Measurements from ENCODE around the gene BRINP3.

The BRINP3 gene

GRCh38 chr1:190391582-190391981, 86.1 kb downstream of the BRINP3 start:
- no peak overlapping the region for H3K9ac ChIP-seq (ENCODE audit: low read length)
- H2BK12ac ChIP-seq (ENCODE audit: low read length), result no peak overlapping the region
- no peak overlapping the region for H3K4me3 ChIP-seq (ENCODE audit: low read depth, low read length)
- no peak overlapping the region for H3K4me2 ChIP-seq (ENCODE audit: low read length)
- H3K18ac ChIP-seq (ENCODE audit: low read length), result no peak overlapping the region
- no CpG with 5 or more reads among the region's 6 CpGs for WGBS (ENCODE audit: extremely low coverage, insufficient coverage, insufficient read length)
- H3K23ac ChIP-seq (ENCODE audit: low read length), result no peak overlapping the region
- no peaks in the 10 kb centered on the region for H3K4me1 ChIP-seq (ENCODE audit: control insufficient read depth in 1 of 2, insufficient read depth in 2 of 2, low read length in 2 of 2)
- no peaks in the 10 kb centered on the region for H3K9me3 ChIP-seq (ENCODE audit: insufficient read depth, low read depth, low read length)
- H3K4ac ChIP-seq (ENCODE audit: low read depth, low read length), result no peak overlapping the region
- no peak for DNase-seq
- no peak overlapping the region for H2AK5ac ChIP-seq (ENCODE audit: low read length)
- H4K8ac ChIP-seq (ENCODE audit: low read depth, low read length), result no peak overlapping the region
- no peak overlapping the region for H3K27ac ChIP-seq (ENCODE audit: low read depth, low read length)
- no peak overlapping the region for H4K12ac ChIP-seq (ENCODE audit: low read depth, low read length)
- H2AFZ ChIP-seq (ENCODE audit: insufficient read depth, low read length, poor library complexity), result no peak overlapping the region
- no peak overlapping the region for H4K91ac ChIP-seq (ENCODE audit: low read depth, low read length)
- H3K27me3 ChIP-seq (ENCODE audit: insufficient read depth, low read length), result no peaks in the 10 kb centered on the region
- H3K36me3 ChIP-seq (ENCODE audit: control insufficient read depth in 1 of 2, insufficient read depth in 2 of 2, low read length in 2 of 2), result no peaks in the 10 kb centered on the region
- H3K79me2 ChIP-seq (ENCODE audit: control insufficient read depth, insufficient read depth, low read length, poor library complexity), result no peaks in the 10 kb centered on the region
- H2BK5ac ChIP-seq (ENCODE audit: low read depth, low read length, poor library complexity), result no peak overlapping the region
- no peaks in the 10 kb centered on the region for H3K79me1 ChIP-seq (ENCODE audit: low read length)
- H3K14ac ChIP-seq (ENCODE audit: low read length), result no peak overlapping the region
- no peak overlapping the region for H2BK120ac ChIP-seq (ENCODE audit: insufficient read depth, low read length, poor library complexity)

DNA sequence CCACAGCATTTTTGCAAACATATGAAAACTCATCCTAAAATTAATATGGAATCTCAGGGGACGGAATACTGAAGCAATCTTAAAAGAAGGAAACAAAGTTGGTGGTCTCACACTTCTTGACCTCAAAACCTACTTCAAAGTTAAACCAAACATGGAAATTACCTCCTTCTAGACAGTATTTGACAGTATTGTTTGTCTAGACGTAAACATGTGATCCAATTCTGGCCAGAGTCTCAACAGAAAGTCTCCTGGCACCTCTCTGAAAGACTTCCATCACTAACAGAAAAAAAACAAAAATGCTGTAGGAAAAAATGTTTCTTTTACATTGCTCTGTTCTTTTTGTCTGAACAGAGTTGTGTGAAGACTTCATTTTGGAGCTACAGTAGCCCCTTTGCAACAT, 99.7 kb downstream of the BRINP3 start:
- no peak overlapping the region for H3K4ac ChIP-seq (ENCODE audit: low read depth, low read length)
- no CpG with 5 or more reads among the region's 2 CpGs for WGBS (ENCODE audit: extremely low coverage, insufficient coverage, insufficient read length)
- no peak overlapping the region for H2BK5ac ChIP-seq (ENCODE audit: low read depth, low read length, poor library complexity)
- no peaks in the 10 kb centered on the region for H3K36me3 ChIP-seq (ENCODE audit: control insufficient read depth in 1 of 2, insufficient read depth in 2 of 2, low read length in 2 of 2)
- no peak overlapping the region for H4K8ac ChIP-seq (ENCODE audit: low read depth, low read length)
- no peak overlapping the region for H3K18ac ChIP-seq (ENCODE audit: low read length)
- H3K9ac ChIP-seq (ENCODE audit: low read length), result no peak overlapping the region
- no peaks in the 10 kb centered on the region for H3K9me3 ChIP-seq (ENCODE audit: insufficient read depth, low read depth, low read length)
- H3K4me1 ChIP-seq (ENCODE audit: control insufficient read depth in 1 of 2, insufficient read depth in 2 of 2, low read length in 2 of 2), result no peaks in the 10 kb centered on the region
- H3K79me2 ChIP-seq (ENCODE audit: control insufficient read depth, insufficient read depth, low read length, poor library complexity), result no peaks in the 10 kb centered on the region
- H3K4me2 ChIP-seq (ENCODE audit: low read length), result no peak overlapping the region
- no peak overlapping the region for H2BK120ac ChIP-seq (ENCODE audit: insufficient read depth, low read length, poor library complexity)
- no peak for DNase-seq
- H4K91ac ChIP-seq (ENCODE audit: low read depth, low read length), result no peak overlapping the region
- no peak overlapping the region for H3K4me3 ChIP-seq (ENCODE audit: low read depth, low read length)
- H2AFZ ChIP-seq (ENCODE audit: insufficient read depth, low read length, poor library complexity), result no peak overlapping the region
- no peak overlapping the region for H3K23ac ChIP-seq (ENCODE audit: low read length)
- H2BK12ac ChIP-seq (ENCODE audit: low read length), result no peak overlapping the region
- no peaks in the 10 kb centered on the region for H3K79me1 ChIP-seq (ENCODE audit: low read length)
- no peaks in the 10 kb centered on the region for H3K27me3 ChIP-seq (ENCODE audit: insufficient read depth, low read length)
- H4K12ac ChIP-seq (ENCODE audit: low read depth, low read length), result no peak overlapping the region
- no peak overlapping the region for H2AK5ac ChIP-seq (ENCODE audit: low read length)
- no peak overlapping the region for H3K27ac ChIP-seq (ENCODE audit: low read depth, low read length)
- H3K14ac ChIP-seq (ENCODE audit: low read length), result no peak overlapping the region

DNA sequence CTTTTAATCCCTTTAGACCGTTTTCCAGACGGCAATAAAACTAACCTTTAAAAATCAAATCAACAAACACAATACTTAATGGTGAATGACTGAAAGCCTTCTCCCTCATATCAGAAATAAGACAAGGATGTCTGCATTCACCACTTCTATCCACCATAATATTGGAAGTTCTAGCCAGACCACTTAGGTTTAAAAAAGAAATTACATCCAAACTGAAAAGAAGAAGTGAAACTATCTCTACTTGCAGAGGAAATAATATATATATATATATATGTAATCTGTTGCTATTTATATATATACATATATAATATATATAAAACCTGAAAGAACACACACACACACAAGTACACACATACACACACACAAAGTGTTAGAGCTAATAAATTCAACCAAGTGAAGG, 100.4 kb downstream of the BRINP3 start:
- Histone ChIP-seq H3K79me2 (ENCODE audit: control insufficient read depth, insufficient read depth, low read length, poor library complexity) (no peaks in the 10 kb centered on the region), H2BK12ac (ENCODE audit: low read length) (no peak overlapping the region), H3K27me3 (ENCODE audit: insufficient read depth, low read length) (no peaks in the 10 kb centered on the region), H2AFZ (ENCODE audit: insufficient read depth, low read length, poor library complexity) (no peak overlapping the region), H3K18ac (ENCODE audit: low read length) (no peak overlapping the region), H3K79me1 (ENCODE audit: low read length) (no peaks in the 10 kb centered on the region), H2BK5ac (ENCODE audit: low read depth, low read length, poor library complexity) (no peak overlapping the region), H3K9me3 (ENCODE audit: insufficient read depth, low read depth, low read length) (no peaks in the 10 kb centered on the region), H3K4me1 (ENCODE audit: control insufficient read depth in 1 of 2, insufficient read depth in 2 of 2, low read length in 2 of 2) (no peaks in the 10 kb centered on the region), H3K36me3 (ENCODE audit: control insufficient read depth in 1 of 2, insufficient read depth in 2 of 2, low read length in 2 of 2) (no peaks in the 10 kb centered on the region), H2BK120ac (ENCODE audit: insufficient read depth, low read length, poor library complexity) (no peak overlapping the region), H2AK5ac (ENCODE audit: low read length) (no peak overlapping the region), H3K27ac (ENCODE audit: low read depth, low read length) (no peak overlapping the region), H4K91ac (ENCODE audit: low read depth, low read length) (no peak overlapping the region), H3K23ac (ENCODE audit: low read length) (no peak overlapping the region), H4K8ac (ENCODE audit: low read depth, low read length) (no peak overlapping the region), H3K14ac (ENCODE audit: low read length) (no peak overlapping the region), H4K12ac (ENCODE audit: low read depth, low read length) (no peak overlapping the region), H3K4ac (ENCODE audit: low read depth, low read length) (no peak overlapping the region), H3K4me2 (ENCODE audit: low read length) (no peak overlapping the region), H3K4me3 (ENCODE audit: low read depth, low read length) (no peak overlapping the region), H3K9ac (ENCODE audit: low read length) (no peak overlapping the region)
- no peak for DNase-seq
- WGBS (ENCODE audit: extremely low coverage, insufficient coverage, insufficient read length), result no CpG with 5 or more reads among the region's 2 CpGs

- no CpG with 5 or more reads among the region's 1 CpG for WGBS (ENCODE audit: extremely low coverage, insufficient coverage, insufficient read length)
- H3K4me1 ChIP-seq (ENCODE audit: control insufficient read depth in 1 of 2, insufficient read depth in 2 of 2, low read length in 2 of 2), result no peaks in the 10 kb centered on the region
- H4K8ac ChIP-seq (ENCODE audit: low read depth, low read length), result no peak overlapping the region
- no peak overlapping the region for H4K91ac ChIP-seq (ENCODE audit: low read depth, low read length)
- H3K4me2 ChIP-seq (ENCODE audit: low read length), result no peak overlapping the region
- H2BK12ac ChIP-seq (ENCODE audit: low read length), result no peak overlapping the region
- no peak overlapping the region for H2BK5ac ChIP-seq (ENCODE audit: low read depth, low read length, poor library complexity)
- no peaks in the 10 kb centered on the region for H3K27me3 ChIP-seq (ENCODE audit: insufficient read depth, low read length)
- H2AFZ ChIP-seq (ENCODE audit: insufficient read depth, low read length, poor library complexity), result no peak overlapping the region
- H3K9me3 ChIP-seq (ENCODE audit: insufficient read depth, low read depth, low read length), result no peaks in the 10 kb centered on the region
- H4K12ac ChIP-seq (ENCODE audit: low read depth, low read length), result no peak overlapping the region
- no peak overlapping the region for H3K4me3 ChIP-seq (ENCODE audit: low read depth, low read length)
- H3K23ac ChIP-seq (ENCODE audit: low read length), result no peak overlapping the region
- H3K36me3 ChIP-seq (ENCODE audit: control insufficient read depth in 1 of 2, insufficient read depth in 2 of 2, low read length in 2 of 2), result no peaks in the 10 kb centered on the region
- H2BK120ac ChIP-seq (ENCODE audit: insufficient read depth, low read length, poor library complexity), result no peak overlapping the region
- no peak overlapping the region for H3K14ac ChIP-seq (ENCODE audit: low read length)
- no peaks in the 10 kb centered on the region for H3K79me1 ChIP-seq (ENCODE audit: low read length)
- no peak for DNase-seq
- H3K9ac ChIP-seq (ENCODE audit: low read length), result no peak overlapping the region
- no peaks in the 10 kb centered on the region for H3K79me2 ChIP-seq (ENCODE audit: control insufficient read depth, insufficient read depth, low read length, poor library complexity)
- no peak overlapping the region for H3K18ac ChIP-seq (ENCODE audit: low read length)
- no peak overlapping the region for H3K4ac ChIP-seq (ENCODE audit: low read depth, low read length)
- H2AK5ac ChIP-seq (ENCODE audit: low read length), result no peak overlapping the region
- no peak overlapping the region for H3K27ac ChIP-seq (ENCODE audit: low read depth, low read length)
These were observed 101.6 kb downstream of the BRINP3 start for GRCh38 chr1:190376044-190376443.

Measured in trophoblast cell (in vitro differentiated cells and primary cell).